Neural crest cell (in vitro differentiated cells): ENCODE data around the gene GJB4. TPM values are rescaled to one million over a fixed set of nuclear protein-coding genes. Genes with fewer than 3 reads are reported as not detected.

Experiments
- DNase-seq: peaks from one replicate; pipeline ENCODE4 v3.0.0; 2021; ENCODE audit warnings: low read depth, mixed read lengths, low spot score
- H3K27ac Mint-ChIP-seq: one replicate; pipeline ENCODE4 v1.8.0; 2021; ENCODE audit warnings: mild to moderate bottlenecking, mixed read lengths; ENCODE audit not compliant: unreplicated experiment
- H3K27me3 Mint-ChIP-seq: 2 replicates; pipeline ENCODE4 v1.8.0; 2021; ENCODE audit warnings: low read depth, mild to moderate bottlenecking, mixed read lengths
- H3K36me3 Mint-ChIP-seq: 2 replicates; pipeline ENCODE4 v1.8.0; 2021; ENCODE audit warnings: low read depth, mild to moderate bottlenecking, mixed read lengths
- H3K4me1 Mint-ChIP-seq: 2 replicates; pipeline ENCODE4 v1.8.0; 2021; ENCODE audit warnings: mixed read lengths
- H3K4me3 Mint-ChIP-seq: one replicate; pipeline ENCODE4 v1.8.0; 2021; ENCODE audit warnings: mild to moderate bottlenecking, mixed read lengths
- H3K9me3 Mint-ChIP-seq: 2 replicates; pipeline ENCODE4 v1.8.0; 2021; ENCODE audit warnings: mixed read lengths
- total RNA-seq: library from RNA; stranded (reverse); gene quantifications from 2 replicates; pipeline ENCODE4 v1.2.1, GENCODE V29; 2021
- TF ChIP-seq, protein P1 (sequence below): fragments of 200-600 bp; sonication (generic); conservative IDR thresholded peaks from 2 replicates; pipeline ENCODE4 v1.5.0; 2021; ENCODE audit warnings: antibody characterized with exemption, mild to moderate bottlenecking

GJB4 gene
- total RNA-seq, 1 donor from 2014 or later = not detected

DNA sequence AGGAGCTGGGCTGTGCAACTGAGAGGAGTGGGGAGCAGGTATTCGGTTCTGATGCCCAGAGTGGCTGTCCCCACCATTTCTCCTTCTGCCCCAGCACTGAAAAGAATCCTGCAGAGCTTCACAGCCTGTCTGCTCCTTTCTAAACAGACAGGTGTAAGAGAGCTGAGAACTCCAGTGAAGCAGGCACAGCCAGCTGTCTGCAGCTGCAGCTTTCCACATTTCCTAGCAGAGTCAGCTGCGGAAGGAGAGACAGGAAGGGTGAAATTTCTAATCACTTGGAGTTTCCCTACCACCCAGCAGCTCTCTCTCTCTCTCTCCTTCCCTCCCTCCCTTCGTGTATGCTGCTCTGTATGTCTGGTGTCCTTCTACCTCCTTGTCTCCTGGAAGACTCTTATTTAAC is 45.2 kb upstream of the GJB4 start:
- Mint-ChIP-seq H3K4me1 (no peaks in the 10 kb centered on the region), H3K4me3 (no peak overlapping the region), H3K9me3 (no peaks in the 10 kb centered on the region), H3K27me3 (peaks cover 20% of the 10 kb centered on the region), H3K36me3 (no peaks in the 10 kb centered on the region), H3K27ac (no peak overlapping the region)
- no peak for DNase-seq
- TF ChIP-seq, protein P1, sequence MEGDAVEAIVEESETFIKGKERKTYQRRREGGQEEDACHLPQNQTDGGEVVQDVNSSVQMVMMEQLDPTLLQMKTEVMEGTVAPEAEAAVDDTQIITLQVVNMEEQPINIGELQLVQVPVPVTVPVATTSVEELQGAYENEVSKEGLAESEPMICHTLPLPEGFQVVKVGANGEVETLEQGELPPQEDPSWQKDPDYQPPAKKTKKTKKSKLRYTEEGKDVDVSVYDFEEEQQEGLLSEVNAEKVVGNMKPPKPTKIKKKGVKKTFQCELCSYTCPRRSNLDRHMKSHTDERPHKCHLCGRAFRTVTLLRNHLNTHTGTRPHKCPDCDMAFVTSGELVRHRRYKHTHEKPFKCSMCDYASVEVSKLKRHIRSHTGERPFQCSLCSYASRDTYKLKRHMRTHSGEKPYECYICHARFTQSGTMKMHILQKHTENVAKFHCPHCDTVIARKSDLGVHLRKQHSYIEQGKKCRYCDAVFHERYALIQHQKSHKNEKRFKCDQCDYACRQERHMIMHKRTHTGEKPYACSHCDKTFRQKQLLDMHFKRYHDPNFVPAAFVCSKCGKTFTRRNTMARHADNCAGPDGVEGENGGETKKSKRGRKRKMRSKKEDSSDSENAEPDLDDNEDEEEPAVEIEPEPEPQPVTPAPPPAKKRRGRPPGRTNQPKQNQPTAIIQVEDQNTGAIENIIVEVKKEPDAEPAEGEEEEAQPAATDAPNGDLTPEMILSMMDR = no peak

DNA sequence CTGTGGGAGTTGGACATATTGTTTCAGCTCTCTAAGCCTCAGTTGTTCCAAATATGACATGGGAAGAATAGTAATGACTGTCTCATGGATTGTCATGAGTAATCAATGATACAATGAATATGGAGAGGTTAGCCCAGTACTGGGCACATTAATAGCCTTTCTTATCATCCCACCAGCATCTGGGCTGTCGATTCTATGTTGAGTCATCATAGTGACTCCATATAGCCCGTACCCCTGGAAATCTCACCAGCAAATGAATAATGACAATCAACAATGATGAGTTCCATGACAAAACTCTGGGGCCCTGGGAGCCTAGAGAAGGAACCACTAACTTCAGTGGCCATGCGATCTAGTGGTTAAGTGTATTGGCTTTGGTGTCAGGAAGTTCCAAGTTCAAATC is 44.4 kb upstream of the GJB4 start:
- H3K27ac Mint-ChIP-seq = no peak overlapping the region
- H3K4me1 Mint-ChIP-seq = no peaks in the 10 kb centered on the region
- no peaks in the 10 kb centered on the region for H3K36me3 Mint-ChIP-seq
- H3K4me3 Mint-ChIP-seq = no peak overlapping the region
- no peak for DNase-seq
- TF ChIP-seq, protein P1 = no peak
- peaks cover 27% of the 10 kb centered on the region for H3K27me3 Mint-ChIP-seq
- H3K9me3 Mint-ChIP-seq = no peaks in the 10 kb centered on the region

DNA sequence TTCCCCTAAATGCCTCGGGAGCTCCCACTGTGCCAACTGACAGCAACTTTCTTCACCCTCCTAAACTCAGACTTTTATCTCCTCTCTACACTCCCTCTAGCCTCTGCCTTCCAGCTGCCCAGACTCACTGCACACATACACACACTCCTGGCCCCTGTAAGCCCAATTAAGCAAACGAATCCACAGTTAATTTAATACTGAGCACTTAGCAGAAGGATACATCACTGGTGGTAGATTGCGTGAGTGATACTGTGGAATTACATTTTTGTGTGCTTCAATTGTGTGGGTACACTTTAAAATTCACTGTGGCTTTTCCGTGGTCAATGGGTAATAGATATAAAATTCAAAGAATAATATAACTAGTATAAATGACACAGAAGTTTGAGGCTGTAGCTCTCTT is 38.3 kb upstream of the GJB4 start:
- H3K9me3 Mint-ChIP-seq = no peaks in the 10 kb centered on the region
- TF ChIP-seq, protein P1 = no peak
- H3K27me3 Mint-ChIP-seq = peaks cover 67% of the 10 kb centered on the region
- no peak overlapping the region for H3K4me3 Mint-ChIP-seq
- DNase-seq = no peak
- H3K27ac Mint-ChIP-seq = no peak overlapping the region
- no peaks in the 10 kb centered on the region for H3K36me3 Mint-ChIP-seq
- no peaks in the 10 kb centered on the region for H3K4me1 Mint-ChIP-seq

DNA sequence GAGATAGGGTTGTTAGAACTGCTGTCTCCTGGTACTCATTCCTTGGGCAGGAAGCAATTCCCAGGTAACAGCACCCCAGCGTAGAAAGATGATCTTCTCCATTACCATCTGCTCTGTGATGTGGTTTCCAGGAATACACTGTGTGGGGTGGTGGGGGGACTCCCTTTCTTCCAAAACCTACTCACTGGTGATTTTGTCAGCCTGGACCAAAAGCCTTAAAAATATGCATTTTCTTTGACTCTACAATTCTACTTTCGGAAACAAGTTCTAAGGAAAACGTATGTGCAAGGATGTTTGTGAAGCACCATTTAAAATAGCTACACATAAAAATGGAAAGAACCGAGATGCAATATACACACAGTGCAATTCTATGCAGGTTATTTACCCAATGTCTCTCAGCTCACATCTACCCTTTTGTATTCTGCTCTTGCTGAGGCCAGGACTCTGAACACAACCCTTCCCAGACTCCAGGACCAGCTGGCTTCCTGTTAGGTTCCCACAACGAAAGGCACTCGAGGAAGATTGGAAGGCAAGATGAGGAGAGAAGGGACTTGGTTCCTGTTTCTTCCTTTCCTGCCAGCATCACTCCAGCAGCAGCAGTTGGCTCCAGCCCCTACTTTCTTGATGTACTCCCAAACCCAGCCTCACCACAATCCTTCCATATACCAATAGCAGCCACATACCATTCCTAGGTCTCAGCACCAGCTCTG is 37.7 kb upstream of the GJB4 start:
- Mint-ChIP-seq H3K9me3 (no peaks in the 10 kb centered on the region), H3K4me3 (no peak overlapping the region), H3K27ac (no peak overlapping the region), H3K36me3 (no peaks in the 10 kb centered on the region), H3K4me1 (no peaks in the 10 kb centered on the region), H3K27me3 (peaks cover 67% of the 10 kb centered on the region)
- DNase-seq = no peak
- TF ChIP-seq, protein P1 = no peak

DNA sequence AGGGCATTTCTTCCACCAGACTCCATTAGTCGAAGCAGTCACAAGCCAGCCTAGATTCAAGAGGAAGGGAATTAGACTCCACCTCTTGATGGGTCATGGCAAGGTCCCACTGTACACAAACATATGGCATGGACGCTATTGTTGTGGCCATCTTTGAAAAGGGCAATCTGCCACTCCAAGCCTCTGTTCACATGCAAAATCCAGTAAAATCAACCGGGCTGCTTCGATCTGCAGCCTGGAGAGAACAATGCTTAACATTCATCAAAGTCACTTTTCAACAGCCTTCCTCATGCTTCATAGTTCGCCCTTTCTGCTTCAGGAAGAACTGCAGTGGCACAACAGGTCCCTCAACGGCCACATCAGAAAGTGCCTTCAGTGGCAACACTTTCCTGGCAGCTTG is 32.7 kb upstream of the GJB4 start:
- Mint-ChIP-seq H3K36me3 (no peaks in the 10 kb centered on the region), H3K27me3 (peaks cover 51% of the 10 kb centered on the region), H3K4me1 (peaks cover 4% of the 10 kb centered on the region), H3K27ac (no peak overlapping the region), H3K4me3 (no peak overlapping the region), H3K9me3 (no peaks in the 10 kb centered on the region)
- TF ChIP-seq, protein P1 = no peak
- DNase-seq = no peak
